ENCODE measurements around the gene LPIN1.

The LPIN1 gene

GRCh38 chr2:11775384-11775783 is 29.0 kb downstream of the LPIN1 start:
- peaks cover 25% of the 10 kb centered on the region for H3K36me3 Mint-ChIP-seq
- H3K27ac Mint-ChIP-seq = peak overlapping the region; percentile 96
- no peaks in the 10 kb centered on the region for H3K9me3 Mint-ChIP-seq
- peak overlapping the region; percentile 55 for H3K4me3 Mint-ChIP-seq
- no peaks in the 10 kb centered on the region for H3K27me3 Mint-ChIP-seq
- H3K4me1 Mint-ChIP-seq = peaks cover 67% of the 10 kb centered on the region

GRCh38 chr2:11777066-11777782 is 30.8 kb downstream of the LPIN1 start:
- Mint-ChIP-seq H3K9me3 (no peaks in the 10 kb centered on the region), H3K4me3 (peak overlapping the region; percentile 45), H3K36me3 (peaks cover 22% of the 10 kb centered on the region), H3K4me1 (peaks cover 59% of the 10 kb centered on the region), H3K27me3 (no peaks in the 10 kb centered on the region), H3K27ac (no peak overlapping the region)

GRCh38 chr2:11777886-11778415 is 31.5 kb downstream of the LPIN1 start:
- Mint-ChIP-seq H3K27me3 (no peaks in the 10 kb centered on the region), H3K36me3 (peaks cover 21% of the 10 kb centered on the region), H3K4me1 (peaks cover 59% of the 10 kb centered on the region), H3K9me3 (no peaks in the 10 kb centered on the region), H3K27ac (peak overlapping the region; percentile 86), H3K4me3 (peak overlapping the region; percentile 82)

GRCh38 chr2:11778416-11778815 is 32.0 kb downstream of the LPIN1 start:
- H3K27ac Mint-ChIP-seq = peak overlapping the region; percentile 86
- peak overlapping the region; percentile 82 for H3K4me3 Mint-ChIP-seq
- no peaks in the 10 kb centered on the region for H3K27me3 Mint-ChIP-seq
- no peaks in the 10 kb centered on the region for H3K9me3 Mint-ChIP-seq
- peaks cover 20% of the 10 kb centered on the region for H3K36me3 Mint-ChIP-seq
- H3K4me1 Mint-ChIP-seq = peaks cover 58% of the 10 kb centered on the region

- H3K27ac Mint-ChIP-seq = peak overlapping the region; percentile 86
- no peaks in the 10 kb centered on the region for H3K9me3 Mint-ChIP-seq
- H3K27me3 Mint-ChIP-seq = no peaks in the 10 kb centered on the region
- peaks cover 13% of the 10 kb centered on the region for H3K36me3 Mint-ChIP-seq
- H3K4me1 Mint-ChIP-seq = peaks cover 51% of the 10 kb centered on the region
- H3K4me3 Mint-ChIP-seq = peak overlapping the region; percentile 82
Observed at GRCh38 chr2:11778923-11779757, 32.7 kb downstream of the LPIN1 start.

GRCh38 chr2:11781602-11782001 is 35.2 kb downstream of the LPIN1 start:
- H3K27ac Mint-ChIP-seq = no peak overlapping the region
- no peaks in the 10 kb centered on the region for H3K27me3 Mint-ChIP-seq
- no peak overlapping the region for H3K4me3 Mint-ChIP-seq
- H3K9me3 Mint-ChIP-seq = no peaks in the 10 kb centered on the region
- peaks cover 10% of the 10 kb centered on the region for H3K36me3 Mint-ChIP-seq
- H3K4me1 Mint-ChIP-seq = peaks cover 30% of the 10 kb centered on the region

GRCh38 chr2:11784280-11784679 is 37.8 kb downstream of the LPIN1 start:
- Mint-ChIP-seq H3K36me3 (peaks cover 15% of the 10 kb centered on the region), H3K4me1 (peaks cover 7% of the 10 kb centered on the region), H3K4me3 (no peak overlapping the region), H3K27me3 (no peaks in the 10 kb centered on the region), H3K9me3 (no peaks in the 10 kb centered on the region), H3K27ac (no peak overlapping the region)

GRCh38 chr2:11784747-11785610 is 38.5 kb downstream of the LPIN1 start:
- peaks cover 3% of the 10 kb centered on the region for H3K4me1 Mint-ChIP-seq
- H3K36me3 Mint-ChIP-seq = peaks cover 12% of the 10 kb centered on the region
- H3K27ac Mint-ChIP-seq = no peak overlapping the region
- no peak overlapping the region for H3K4me3 Mint-ChIP-seq
- H3K27me3 Mint-ChIP-seq = no peaks in the 10 kb centered on the region
- no peaks in the 10 kb centered on the region for H3K9me3 Mint-ChIP-seq

- Mint-ChIP-seq H3K27ac (no peak overlapping the region), H3K4me3 (no peak overlapping the region), H3K36me3 (peaks cover 13% of the 10 kb centered on the region), H3K4me1 (no peaks in the 10 kb centered on the region), H3K27me3 (no peaks in the 10 kb centered on the region), H3K9me3 (no peaks in the 10 kb centered on the region)
Observed at GRCh38 chr2:11785611-11785940, 39.1 kb downstream of the LPIN1 start.

- Mint-ChIP-seq H3K9me3 (no peaks in the 10 kb centered on the region), H3K27ac (no peak overlapping the region), H3K36me3 (peaks cover 15% of the 10 kb centered on the region), H3K27me3 (no peaks in the 10 kb centered on the region), H3K4me1 (no peaks in the 10 kb centered on the region), H3K4me3 (no peak overlapping the region)
Observed at GRCh38 chr2:11786191-11786590, 39.8 kb downstream of the LPIN1 start.

GRCh38 chr2:11786592-11786991 is 40.2 kb downstream of the LPIN1 start:
- H3K36me3 Mint-ChIP-seq = peaks cover 16% of the 10 kb centered on the region

GRCh38 chr2:11787991-11788390 is 41.6 kb downstream of the LPIN1 start:
- H3K27me3 Mint-ChIP-seq = no peaks in the 10 kb centered on the region
- H3K36me3 Mint-ChIP-seq = peaks cover 21% of the 10 kb centered on the region
- no peak overlapping the region for H3K27ac Mint-ChIP-seq
- no peaks in the 10 kb centered on the region for H3K4me1 Mint-ChIP-seq
- no peaks in the 10 kb centered on the region for H3K9me3 Mint-ChIP-seq
- H3K4me3 Mint-ChIP-seq = no peak overlapping the region

More at GRCh38 chr2:11786592-11786991, 40.2 kb downstream of the LPIN1 start:
- no peaks in the 10 kb centered on the region for H3K27me3 Mint-ChIP-seq
- no peaks in the 10 kb centered on the region for H3K9me3 Mint-ChIP-seq
- H3K27ac Mint-ChIP-seq = no peak overlapping the region
- no peak overlapping the region for H3K4me3 Mint-ChIP-seq
- H3K4me1 Mint-ChIP-seq = no peaks in the 10 kb centered on the region

- Mint-ChIP-seq H3K4me1 (no peaks in the 10 kb centered on the region), H3K9me3 (no peaks in the 10 kb centered on the region), H3K27me3 (no peaks in the 10 kb centered on the region), H3K4me3 (no peak overlapping the region), H3K36me3 (peaks cover 27% of the 10 kb centered on the region), H3K27ac (no peak overlapping the region)
Observed at GRCh38 chr2:11788461-11789124, 42.2 kb downstream of the LPIN1 start.

GRCh38 chr2:11789243-11789642 is 42.8 kb downstream of the LPIN1 start:
- H3K27me3 Mint-ChIP-seq = no peaks in the 10 kb centered on the region
- H3K4me1 Mint-ChIP-seq = no peaks in the 10 kb centered on the region
- H3K9me3 Mint-ChIP-seq = no peaks in the 10 kb centered on the region
- peaks cover 30% of the 10 kb centered on the region for H3K36me3 Mint-ChIP-seq
- no peak overlapping the region for H3K27ac Mint-ChIP-seq
- H3K4me3 Mint-ChIP-seq = no peak overlapping the region

- Mint-ChIP-seq H3K36me3 (peaks cover 30% of the 10 kb centered on the region), H3K27me3 (no peaks in the 10 kb centered on the region)
Observed at GRCh38 chr2:11790228-11790627, 43.8 kb downstream of the LPIN1 start.

More at GRCh38 chr2:11790228-11790627, 43.8 kb downstream of the LPIN1 start:
- H3K27ac Mint-ChIP-seq = no peak overlapping the region
- H3K4me3 Mint-ChIP-seq = no peak overlapping the region
- no peaks in the 10 kb centered on the region for H3K9me3 Mint-ChIP-seq
- H3K4me1 Mint-ChIP-seq = no peaks in the 10 kb centered on the region
